ENCODE results near the gene TSHZ2. TPM values are rescaled to one million over a fixed set of nuclear protein-coding genes. Genes with fewer than 3 reads are reported as not detected.

The TSHZ2 gene
- total RNA-seq, 1 experiment from 2014 or later = 0.07 TPM

DNA sequence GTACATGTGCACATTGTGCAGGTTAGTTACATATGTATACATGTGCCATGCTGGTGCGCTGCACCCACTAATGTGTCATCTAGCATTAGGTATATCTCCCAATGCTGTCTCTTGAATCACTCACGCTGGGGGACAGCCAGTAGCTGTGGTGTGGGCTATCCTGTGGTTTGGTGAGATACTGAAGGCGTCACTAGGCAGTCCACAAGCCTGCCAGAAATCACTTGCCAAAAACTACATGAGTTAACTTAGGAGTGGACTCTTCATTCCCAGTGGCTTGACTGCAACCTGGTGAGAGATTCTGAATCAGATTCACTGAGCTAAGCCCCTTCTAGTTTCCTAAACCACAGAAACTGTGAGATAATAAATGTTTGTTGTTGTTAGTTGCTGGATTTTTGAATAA is 191.3 kb downstream of the TSHZ2 start:
- H2AK5ac ChIP-seq (ENCODE audit: insufficient read length, low read length) = no peak overlapping the region
- peaks cover 2% of the 10 kb centered on the region; the same call in 1 of the 2 replicates for H3K4me1 ChIP-seq (ENCODE audit: insufficient read depth, low read length)
- H2AFZ ChIP-seq (ENCODE audit: low read length) = no peak overlapping the region
- H3K27me3 Mint-ChIP-seq (ENCODE audit: low read depth) = no peaks in the 10 kb centered on the region; the same call in 1 of the 2 replicates
- H3K79me2 ChIP-seq (ENCODE audit: insufficient read depth, low read length) = no peaks in the 10 kb centered on the region
- H3K27me3 ChIP-seq (ENCODE audit: insufficient read depth, low read length) = no peaks in the 10 kb centered on the region
- H3K14ac ChIP-seq (ENCODE audit: insufficient read depth, low read length) = no peak overlapping the region
- H3K23ac ChIP-seq (ENCODE audit: insufficient read length, low read depth, low read length) = no peak overlapping the region
- no peak overlapping the region for H3K56ac ChIP-seq (ENCODE audit: insufficient read length, low read depth, low read length)
- H3K4me2 ChIP-seq (ENCODE audit: insufficient read depth, insufficient read length, low read length) = no peak overlapping the region
- no peak overlapping the region for H3K27ac Mint-ChIP-seq
- H3K79me1 ChIP-seq (ENCODE audit: insufficient read depth, low read depth, low read length, poor library complexity, severe bottlenecking) = no peaks in the 10 kb centered on the region
- no peak overlapping the region for H2BK20ac ChIP-seq (ENCODE audit: low read depth, low read length, poor library complexity, severe bottlenecking)
- H2BK120ac ChIP-seq (ENCODE audit: low read depth, low read length, poor library complexity, severe bottlenecking) = no peak overlapping the region
- WGBS (ENCODE audit: extremely low coverage, insufficient read length, low lambda C conversion rate) = no CpG with 5 or more reads among the region's 3 CpGs
- H3K4me3 Mint-ChIP-seq = no peak overlapping the region
- H3K4ac ChIP-seq (ENCODE audit: low read depth, low read length) = no peak overlapping the region
- no peak for DNase-seq
- no peak overlapping the region for H4K91ac ChIP-seq (ENCODE audit: insufficient read length, low read depth, low read length)
- TF ChIP-seq, protein P1, sequence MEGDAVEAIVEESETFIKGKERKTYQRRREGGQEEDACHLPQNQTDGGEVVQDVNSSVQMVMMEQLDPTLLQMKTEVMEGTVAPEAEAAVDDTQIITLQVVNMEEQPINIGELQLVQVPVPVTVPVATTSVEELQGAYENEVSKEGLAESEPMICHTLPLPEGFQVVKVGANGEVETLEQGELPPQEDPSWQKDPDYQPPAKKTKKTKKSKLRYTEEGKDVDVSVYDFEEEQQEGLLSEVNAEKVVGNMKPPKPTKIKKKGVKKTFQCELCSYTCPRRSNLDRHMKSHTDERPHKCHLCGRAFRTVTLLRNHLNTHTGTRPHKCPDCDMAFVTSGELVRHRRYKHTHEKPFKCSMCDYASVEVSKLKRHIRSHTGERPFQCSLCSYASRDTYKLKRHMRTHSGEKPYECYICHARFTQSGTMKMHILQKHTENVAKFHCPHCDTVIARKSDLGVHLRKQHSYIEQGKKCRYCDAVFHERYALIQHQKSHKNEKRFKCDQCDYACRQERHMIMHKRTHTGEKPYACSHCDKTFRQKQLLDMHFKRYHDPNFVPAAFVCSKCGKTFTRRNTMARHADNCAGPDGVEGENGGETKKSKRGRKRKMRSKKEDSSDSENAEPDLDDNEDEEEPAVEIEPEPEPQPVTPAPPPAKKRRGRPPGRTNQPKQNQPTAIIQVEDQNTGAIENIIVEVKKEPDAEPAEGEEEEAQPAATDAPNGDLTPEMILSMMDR (conservative IDR thresholded peaks at IDR 0.05) = no peak
- no peaks in the 10 kb centered on the region for H3K23me2 ChIP-seq (ENCODE audit: insufficient read length, low read depth, low read length, poor library complexity, severe bottlenecking)
- no peak overlapping the region for H4K8ac ChIP-seq (replicated peaks; ENCODE audit: insufficient read length, low read depth, low read length)
- no peak overlapping the region for H2BK5ac ChIP-seq (ENCODE audit: insufficient read length, low read length)
- H3K27ac ChIP-seq (ENCODE audit: insufficient read length, low read depth, low read length) = no peak overlapping the region
- H3K9me3 ChIP-seq (ENCODE audit: control insufficient read depth, low read depth, low read length) = no peaks in the 10 kb centered on the region
- peaks cover 0 to 3% of the 10 kb centered on the region in 2 experiments; a peak in 1 of 5 replicates for H3K9me3 Mint-ChIP-seq
- no peak overlapping the region for H4K5ac ChIP-seq (ENCODE audit: insufficient read length, low read depth, low read length)
- H3K36me3 Mint-ChIP-seq (ENCODE audit: insufficient read depth in 1 of 3, low read depth in 3 of 3) = no peaks in the 10 kb centered on the region
- no peak overlapping the region for H3K18ac ChIP-seq (ENCODE audit: insufficient read length, low read depth, low read length)
- H3K4me1 Mint-ChIP-seq = peaks cover 18% of the 10 kb centered on the region in 2 experiments
- no peak overlapping the region for H2BK12ac ChIP-seq (ENCODE audit: insufficient read length, low read depth, low read length)
- H3K9ac ChIP-seq (ENCODE audit: extremely low read depth, insufficient read length, low read length) = no peak overlapping the region
- no peak overlapping the region for H3T11ph ChIP-seq (ENCODE audit: low read length)
- no peaks in the 10 kb centered on the region for H4K20me1 ChIP-seq (ENCODE audit: control insufficient read depth, insufficient read depth, insufficient read length)
- H2BK15ac ChIP-seq (ENCODE audit: low read depth, low read length) = no peak overlapping the region

All from H9 (cell line).